ENCODE data around the gene RALY. TPM values are rescaled to one million over a fixed set of nuclear protein-coding genes. Genes with fewer than 3 reads are reported as not detected.

RALY gene
- total RNA-seq, 1 donor from 2014 or later = 132 TPM

DNA sequence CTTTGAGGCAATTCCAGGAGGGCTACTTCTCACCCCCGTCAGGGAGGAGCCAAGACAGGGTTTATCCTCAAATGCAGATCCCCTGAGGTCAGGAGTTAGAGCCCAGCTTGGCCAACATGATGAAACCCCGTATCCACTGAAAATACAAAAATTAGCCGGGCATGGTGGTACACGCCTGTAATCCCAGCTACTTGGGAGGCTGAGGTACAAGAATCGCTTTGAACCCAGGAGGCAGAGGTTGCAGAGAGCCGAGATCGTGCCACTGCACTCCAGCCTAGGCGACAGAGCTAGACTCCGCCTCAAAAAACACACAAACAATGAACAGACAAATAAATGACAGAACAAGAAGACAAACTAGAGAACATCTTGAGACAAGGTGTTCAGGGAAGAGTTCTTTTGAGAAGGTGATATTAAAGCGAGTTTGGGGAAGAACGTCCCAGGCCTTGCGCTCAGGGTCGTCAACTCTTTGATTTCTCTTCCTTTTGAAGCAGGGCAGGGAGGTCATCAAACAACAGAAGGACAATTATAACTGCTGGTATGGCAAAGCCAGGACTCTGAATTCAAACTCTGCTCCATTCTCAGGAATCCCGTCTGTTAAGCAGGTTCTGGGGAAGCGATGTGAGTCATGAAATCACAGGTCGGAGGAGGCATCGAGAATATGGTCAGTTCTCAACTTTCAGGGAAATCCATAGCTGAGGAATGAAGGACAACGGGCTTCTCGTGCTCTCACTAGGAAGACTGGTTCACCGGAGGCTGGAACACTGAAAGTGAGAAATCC is 1.4 kb upstream of the RALY start:
- no peaks in the 10 kb centered on the region for H3K27me3 Mint-ChIP-seq (ENCODE audit: unreplicated experiment)
- peaks cover 30% of the 10 kb centered on the region for H3K4me1 Mint-ChIP-seq (ENCODE audit: unreplicated experiment)
- TF ChIP-seq, protein P1, sequence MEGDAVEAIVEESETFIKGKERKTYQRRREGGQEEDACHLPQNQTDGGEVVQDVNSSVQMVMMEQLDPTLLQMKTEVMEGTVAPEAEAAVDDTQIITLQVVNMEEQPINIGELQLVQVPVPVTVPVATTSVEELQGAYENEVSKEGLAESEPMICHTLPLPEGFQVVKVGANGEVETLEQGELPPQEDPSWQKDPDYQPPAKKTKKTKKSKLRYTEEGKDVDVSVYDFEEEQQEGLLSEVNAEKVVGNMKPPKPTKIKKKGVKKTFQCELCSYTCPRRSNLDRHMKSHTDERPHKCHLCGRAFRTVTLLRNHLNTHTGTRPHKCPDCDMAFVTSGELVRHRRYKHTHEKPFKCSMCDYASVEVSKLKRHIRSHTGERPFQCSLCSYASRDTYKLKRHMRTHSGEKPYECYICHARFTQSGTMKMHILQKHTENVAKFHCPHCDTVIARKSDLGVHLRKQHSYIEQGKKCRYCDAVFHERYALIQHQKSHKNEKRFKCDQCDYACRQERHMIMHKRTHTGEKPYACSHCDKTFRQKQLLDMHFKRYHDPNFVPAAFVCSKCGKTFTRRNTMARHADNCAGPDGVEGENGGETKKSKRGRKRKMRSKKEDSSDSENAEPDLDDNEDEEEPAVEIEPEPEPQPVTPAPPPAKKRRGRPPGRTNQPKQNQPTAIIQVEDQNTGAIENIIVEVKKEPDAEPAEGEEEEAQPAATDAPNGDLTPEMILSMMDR (IDR thresholded peaks at IDR 0.05) = no peak
- no peak for DNase-seq (ENCODE audit: extremely low spot score, unreplicated experiment)
- H3K4me3 Mint-ChIP-seq (ENCODE audit: unreplicated experiment) = peak overlapping the region; percentile 96
- no peaks in the 10 kb centered on the region for H3K36me3 Mint-ChIP-seq (ENCODE audit: unreplicated experiment)
- peak overlapping the region; percentile 98 for H3K27ac Mint-ChIP-seq (ENCODE audit: unreplicated experiment)
- no peaks in the 10 kb centered on the region for H3K9me3 Mint-ChIP-seq (ENCODE audit: unreplicated experiment)

DNA sequence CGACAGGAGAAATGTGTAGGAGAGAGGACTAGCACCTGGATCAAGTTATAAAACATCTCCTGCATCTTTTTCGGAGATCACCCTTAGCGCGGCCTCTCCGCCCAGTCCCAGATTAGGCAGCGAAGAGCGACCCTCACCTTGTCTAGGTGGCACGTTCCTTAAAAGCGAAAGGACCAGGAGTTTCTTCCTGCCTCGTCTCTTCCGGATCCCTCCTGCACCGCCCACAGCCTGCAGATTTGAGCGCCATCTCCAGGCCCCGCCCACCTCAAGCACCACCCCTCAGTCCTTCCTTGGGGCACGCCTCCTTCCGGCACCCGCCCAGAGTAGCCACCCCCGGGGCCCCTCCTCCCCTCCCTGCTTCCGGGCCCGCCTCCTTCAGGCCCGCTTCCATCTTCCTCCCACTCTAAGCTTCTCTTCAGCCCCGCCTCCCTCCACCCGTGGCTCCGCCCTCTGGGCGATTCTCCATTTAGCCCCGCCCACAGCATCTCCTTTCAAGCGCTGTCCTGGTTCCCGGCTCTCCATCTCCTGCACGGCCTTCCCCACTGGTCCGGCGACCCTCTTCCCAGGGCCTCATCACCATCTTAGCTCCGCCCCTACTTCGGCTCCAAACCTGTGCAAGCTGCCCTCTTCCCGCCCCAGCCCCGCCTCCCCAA is 662 bp upstream of the RALY start:
- Mint-ChIP-seq H3K4me1 (ENCODE audit: unreplicated experiment) (peaks cover 34% of the 10 kb centered on the region), H3K27me3 (ENCODE audit: unreplicated experiment) (no peaks in the 10 kb centered on the region), H3K4me3 (ENCODE audit: unreplicated experiment) (peak overlapping the region; percentile 96), H3K9me3 (ENCODE audit: unreplicated experiment) (no peaks in the 10 kb centered on the region), H3K27ac (ENCODE audit: unreplicated experiment) (peak overlapping the region; percentile 98), H3K36me3 (ENCODE audit: unreplicated experiment) (no peaks in the 10 kb centered on the region)
- TF ChIP-seq, protein P1 (IDR thresholded peaks at IDR 0.05) = no peak
- peak; percentile 100 for DNase-seq (ENCODE audit: extremely low spot score, unreplicated experiment)

DNA sequence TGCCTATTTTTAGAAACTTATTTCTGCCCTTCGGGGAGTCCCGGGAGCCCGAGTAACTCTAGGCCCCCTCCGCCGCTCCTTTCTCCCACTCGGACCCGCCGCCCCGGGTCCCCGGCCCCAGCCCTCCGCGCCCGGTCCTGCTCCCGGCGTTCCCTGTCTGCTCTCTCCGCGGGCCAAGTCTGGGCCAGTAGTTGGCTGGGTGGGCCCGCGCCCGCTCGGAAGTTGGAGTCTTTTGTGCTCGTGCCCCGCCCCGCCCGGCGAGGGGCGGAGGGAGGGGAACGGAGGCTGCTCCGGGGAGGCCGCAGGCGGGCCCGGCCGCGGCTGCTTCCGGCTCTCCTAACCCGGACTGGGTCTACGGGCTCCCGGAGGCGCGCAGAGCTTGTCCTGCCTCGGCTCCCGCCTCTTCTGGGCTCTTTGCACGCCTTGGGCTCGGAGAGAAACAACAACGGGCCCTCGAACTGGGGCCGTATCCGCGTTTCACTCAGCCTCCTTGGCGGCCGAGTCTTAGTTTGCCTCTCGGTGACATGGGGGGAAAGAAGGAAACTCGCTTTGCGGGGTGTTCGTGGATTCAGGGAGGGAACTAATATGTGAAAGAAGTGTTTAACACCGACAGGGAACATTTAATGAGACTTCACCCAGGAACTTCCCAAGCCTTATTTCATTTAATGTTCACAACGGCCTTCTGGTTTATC is 657 bp downstream of the RALY start:
- Mint-ChIP-seq H3K36me3 (ENCODE audit: unreplicated experiment) (peaks cover 3% of the 10 kb centered on the region), H3K27ac (ENCODE audit: unreplicated experiment) (peak overlapping the region; percentile 96), H3K27me3 (ENCODE audit: unreplicated experiment) (no peaks in the 10 kb centered on the region), H3K9me3 (ENCODE audit: unreplicated experiment) (no peaks in the 10 kb centered on the region), H3K4me1 (ENCODE audit: unreplicated experiment) (peaks cover 45% of the 10 kb centered on the region), H3K4me3 (ENCODE audit: unreplicated experiment) (peak overlapping the region; percentile 97)
- peak; percentile 94 for DNase-seq (ENCODE audit: extremely low spot score, unreplicated experiment)
- TF ChIP-seq, protein P1 (IDR thresholded peaks at IDR 0.05) = no peak

DNA sequence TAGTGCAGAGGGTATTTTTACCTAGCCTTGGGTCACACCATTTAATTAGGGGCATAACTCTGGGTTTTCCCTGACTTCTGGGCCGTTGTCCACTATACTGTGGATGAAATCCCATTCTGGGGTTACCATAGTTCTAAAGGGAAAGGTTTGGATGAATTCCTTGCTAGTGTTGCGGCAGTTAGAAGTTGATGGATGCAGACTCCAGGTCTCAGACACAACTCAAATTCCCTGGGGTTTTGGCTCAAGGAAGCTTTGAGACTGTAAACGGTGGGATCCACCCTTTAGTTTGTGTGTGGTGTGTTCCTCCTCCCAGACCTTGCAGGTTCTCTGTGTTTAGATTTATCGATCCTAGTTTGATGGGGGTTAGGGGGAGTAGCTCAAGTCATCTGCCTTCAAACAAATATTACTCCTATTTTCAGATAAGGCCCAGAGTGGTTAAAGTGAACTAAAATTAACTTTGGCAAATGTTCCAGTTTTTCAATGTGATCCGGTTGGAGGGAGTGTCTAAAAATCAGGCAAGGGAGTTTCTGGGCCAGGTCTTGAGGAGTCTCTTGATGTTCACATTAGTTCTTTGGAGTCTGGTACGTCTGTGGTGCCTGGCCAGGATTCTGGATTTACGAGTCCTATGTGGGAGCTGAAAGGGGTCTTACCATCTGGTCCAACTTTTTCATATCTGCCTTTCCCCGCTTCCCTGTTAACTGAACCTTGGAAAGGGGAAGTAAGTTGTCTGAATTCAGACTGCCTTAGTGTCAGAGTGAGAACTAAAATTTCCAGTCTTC is 1.5 kb downstream of the RALY start:
- peak overlapping the region; percentile 97 for H3K4me3 Mint-ChIP-seq (ENCODE audit: unreplicated experiment)
- no peaks in the 10 kb centered on the region for H3K27me3 Mint-ChIP-seq (ENCODE audit: unreplicated experiment)
- H3K9me3 Mint-ChIP-seq (ENCODE audit: unreplicated experiment) = no peaks in the 10 kb centered on the region
- H3K27ac Mint-ChIP-seq (ENCODE audit: unreplicated experiment) = peak overlapping the region; percentile 96
- H3K4me1 Mint-ChIP-seq (ENCODE audit: unreplicated experiment) = peaks cover 53% of the 10 kb centered on the region
- H3K36me3 Mint-ChIP-seq (ENCODE audit: unreplicated experiment) = peaks cover 3% of the 10 kb centered on the region
- DNase-seq (ENCODE audit: extremely low spot score, unreplicated experiment) = no peak
- TF ChIP-seq, protein P1 (IDR thresholded peaks at IDR 0.05) = no peak

Data from osteocyte (in vitro differentiated cells).